HG03571 (cell line): Measurements from ENCODE around the gene HPS3.
"Not testable (repeated sequence)": the region's sequence is repeated elsewhere in the genome, so short reads cannot be mapped to it uniquely, and the experiment has no call there.

ENCODE experiments used
- ATAC-seq: cut with Tn5 transposase; IDR thresholded peaks from one replicate; pipeline ENCODE4 v1.9.1; 2021; ENCODE audit not compliant: unreplicated experiment

The HPS3 gene

DNA sequence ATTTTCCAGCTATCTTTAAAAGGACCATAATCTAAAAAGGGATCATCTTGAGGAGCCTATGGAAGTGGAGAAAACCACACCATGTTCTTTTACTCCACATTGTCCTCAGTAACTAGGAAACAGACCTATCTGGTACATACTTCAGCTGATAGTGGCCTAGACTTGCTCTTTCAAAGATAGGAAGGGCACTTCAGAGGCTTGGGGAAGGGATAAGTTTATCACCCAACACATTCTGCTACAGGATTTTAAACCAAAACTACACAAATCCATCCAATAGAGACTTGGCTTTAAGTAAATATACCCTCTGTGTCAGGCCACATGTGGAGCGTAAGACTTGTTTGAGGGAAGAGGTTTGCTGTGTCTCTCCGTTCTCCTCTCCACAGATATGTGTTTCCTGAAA, 56.8 kb downstream of the HPS3 start:
- no peak for ATAC-seq

DNA sequence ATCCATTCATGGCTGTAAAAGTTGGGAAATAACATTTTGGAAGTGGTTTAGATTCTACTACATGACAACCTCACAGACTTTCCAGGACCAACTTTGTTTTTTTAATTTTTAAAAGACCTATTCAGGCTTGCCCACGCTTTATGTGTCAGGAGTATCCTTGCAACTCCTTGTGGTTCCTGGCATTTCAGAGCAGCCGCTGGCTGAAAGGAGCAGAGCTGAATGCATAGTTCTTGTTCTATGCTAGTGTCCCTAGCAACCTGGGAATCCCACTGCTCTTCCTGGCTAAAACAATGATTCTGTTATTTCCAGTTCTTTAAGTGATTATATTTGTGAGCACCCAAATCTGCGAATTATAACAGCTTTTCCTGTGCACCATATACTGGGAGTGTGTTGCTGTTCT, 57.3 kb downstream of the HPS3 start:
- no peak for ATAC-seq

DNA sequence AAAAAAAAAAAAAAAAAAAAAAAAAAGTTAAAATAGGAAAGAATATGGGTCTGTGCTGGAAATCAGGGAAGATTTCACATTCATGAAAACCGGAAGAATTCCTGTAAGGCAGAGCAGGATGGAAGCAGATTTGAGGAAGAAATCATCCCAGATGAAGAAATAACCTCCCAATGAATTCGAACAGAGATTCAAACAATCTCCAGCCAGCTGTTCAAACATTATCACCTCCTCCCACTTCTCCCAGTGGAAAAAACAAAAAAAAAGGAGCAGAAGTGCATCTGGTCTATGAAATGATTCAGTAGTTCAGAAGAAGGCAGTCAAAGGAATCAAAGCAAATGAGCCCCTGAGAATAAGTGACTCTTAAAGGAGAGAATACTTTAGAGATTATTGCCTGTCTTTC, 59.1 kb downstream of the HPS3 start:
- no peak for ATAC-seq

DNA sequence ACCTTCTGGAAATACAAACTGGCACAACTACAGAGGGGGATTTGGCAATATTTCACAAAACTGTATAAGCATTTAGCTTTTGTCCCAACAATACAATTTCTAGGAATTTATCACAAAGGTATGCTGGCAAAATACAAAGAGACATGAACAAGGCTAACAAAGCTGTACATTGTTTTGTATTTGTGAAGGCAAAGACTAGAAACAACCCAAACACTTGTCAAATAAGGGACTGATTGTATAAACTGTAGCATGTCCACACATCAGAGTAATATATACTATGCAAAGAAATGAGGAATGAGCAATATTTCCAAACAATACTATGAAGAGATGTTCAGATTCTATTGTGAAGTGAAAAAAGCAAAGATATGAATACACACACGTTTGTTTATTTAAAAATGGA, 65.8 kb downstream of the HPS3 start:
- ATAC-seq, result no peak

DNA sequence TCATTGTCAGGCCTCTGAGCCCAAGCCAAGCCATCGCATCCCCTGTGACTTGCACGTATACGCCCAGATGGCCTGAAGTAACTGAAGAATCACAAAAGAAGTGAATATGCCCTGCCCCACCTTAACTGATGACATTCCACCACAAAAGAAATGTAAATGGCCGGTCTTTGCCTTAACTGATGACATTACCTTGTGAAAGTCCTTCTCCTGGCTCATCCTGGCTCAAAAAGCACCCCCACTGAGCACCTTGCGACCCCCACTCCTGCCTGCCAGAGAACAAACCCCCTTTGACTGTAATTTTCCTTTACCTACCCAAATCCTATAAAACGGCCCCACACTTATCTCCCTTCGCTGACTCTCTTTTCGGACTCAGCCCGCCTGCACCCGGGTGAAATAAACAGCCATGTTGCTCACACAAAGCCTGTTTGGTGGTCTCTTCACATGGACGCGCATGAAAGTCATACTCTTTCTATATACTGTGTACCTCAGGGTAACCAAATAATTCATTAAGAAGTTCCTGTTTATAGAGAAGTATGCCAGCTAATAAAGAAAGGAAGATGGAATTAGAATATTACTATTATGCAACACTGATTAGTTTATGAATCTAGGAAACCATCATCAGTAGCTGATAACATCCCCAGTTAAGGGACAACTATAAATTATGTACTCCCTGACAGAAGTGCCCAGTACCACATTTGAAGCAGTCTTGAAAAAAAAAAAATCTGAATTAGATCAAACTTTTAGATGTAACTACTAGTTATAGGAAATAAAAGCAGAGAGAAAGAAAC, 67.6 kb downstream of the HPS3 start:
- ATAC-seq, result not testable (repeated sequence)

DNA sequence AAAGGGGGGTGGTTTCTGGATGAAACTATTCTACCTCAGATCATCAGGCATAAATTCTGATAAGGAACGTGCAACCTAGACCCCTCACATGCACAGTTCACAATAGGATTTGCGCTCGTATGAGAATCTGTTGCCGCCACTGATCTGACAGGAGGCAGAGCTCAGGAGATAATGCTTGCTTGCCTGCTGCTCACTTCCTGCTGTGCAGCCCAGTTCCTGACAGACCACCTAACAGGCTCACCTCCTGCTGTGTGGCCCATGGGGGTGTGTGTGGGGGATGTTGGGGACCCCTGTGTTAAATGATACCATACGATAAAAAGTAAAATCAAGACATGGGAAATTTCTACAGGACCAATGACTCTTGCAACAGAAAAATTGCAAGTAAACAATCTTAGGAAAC, 68.2 kb downstream of the HPS3 start:
- no peak for ATAC-seq

DNA sequence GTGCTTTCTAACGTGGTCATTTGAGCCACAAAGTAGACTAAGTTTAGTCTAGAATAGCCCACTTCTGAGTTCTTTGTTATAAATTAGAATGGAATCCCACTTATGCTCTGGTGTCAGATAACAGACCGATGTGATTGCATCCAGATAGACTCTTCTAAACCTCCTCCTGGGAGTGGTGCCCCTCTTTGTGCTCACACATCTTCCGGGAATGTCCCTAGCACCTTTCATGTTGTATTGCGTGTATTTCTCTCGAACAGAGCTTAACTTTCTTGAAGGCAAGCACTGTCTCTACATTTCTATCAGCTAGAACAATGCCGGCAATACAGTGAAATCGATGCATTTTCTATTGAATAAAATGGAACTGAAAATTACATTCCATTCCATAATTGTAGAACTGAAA, 69.2 kb downstream of the HPS3 start:
- ATAC-seq, result no peak

DNA sequence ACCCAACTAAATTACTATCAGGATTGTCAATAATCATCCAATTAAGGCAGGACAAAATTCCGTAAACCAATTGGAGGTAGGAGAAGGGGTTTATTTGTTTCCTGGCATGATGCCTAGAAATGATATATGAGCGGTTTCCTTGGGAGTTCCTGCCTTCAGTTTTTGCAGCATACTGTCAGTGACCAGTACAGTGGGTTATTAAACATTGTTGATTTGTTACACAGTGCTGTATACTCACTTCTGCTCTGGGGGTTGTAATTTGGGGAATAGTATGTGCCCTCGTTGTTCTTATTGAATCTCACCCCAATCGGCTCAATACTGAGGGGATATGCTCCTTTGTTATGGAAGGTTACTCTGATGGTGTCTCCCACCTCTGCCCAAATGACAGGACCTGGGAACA, 70.0 kb downstream of the HPS3 start:
- no peak for ATAC-seq

DNA sequence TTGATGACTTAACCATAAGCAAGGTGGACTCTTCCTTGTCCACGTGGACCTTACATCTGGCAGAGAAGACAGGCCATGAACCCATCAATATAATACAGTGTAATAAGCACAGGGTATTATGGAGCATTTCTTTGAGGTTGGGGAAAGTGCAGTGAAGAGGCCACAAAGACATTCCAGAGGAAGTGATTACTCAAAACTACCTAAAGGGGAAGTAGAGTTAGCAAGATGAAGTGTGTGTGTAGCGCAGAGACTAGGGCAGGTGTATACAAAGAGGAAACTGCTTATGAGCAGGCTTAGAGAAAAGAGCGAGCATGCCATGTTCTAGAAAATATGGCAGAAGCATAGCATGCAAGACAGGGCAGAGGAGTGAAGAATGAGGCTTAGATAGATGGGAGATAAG, 74.3 kb downstream of the HPS3 start:
- ATAC-seq, result peak; percentile 98

DNA sequence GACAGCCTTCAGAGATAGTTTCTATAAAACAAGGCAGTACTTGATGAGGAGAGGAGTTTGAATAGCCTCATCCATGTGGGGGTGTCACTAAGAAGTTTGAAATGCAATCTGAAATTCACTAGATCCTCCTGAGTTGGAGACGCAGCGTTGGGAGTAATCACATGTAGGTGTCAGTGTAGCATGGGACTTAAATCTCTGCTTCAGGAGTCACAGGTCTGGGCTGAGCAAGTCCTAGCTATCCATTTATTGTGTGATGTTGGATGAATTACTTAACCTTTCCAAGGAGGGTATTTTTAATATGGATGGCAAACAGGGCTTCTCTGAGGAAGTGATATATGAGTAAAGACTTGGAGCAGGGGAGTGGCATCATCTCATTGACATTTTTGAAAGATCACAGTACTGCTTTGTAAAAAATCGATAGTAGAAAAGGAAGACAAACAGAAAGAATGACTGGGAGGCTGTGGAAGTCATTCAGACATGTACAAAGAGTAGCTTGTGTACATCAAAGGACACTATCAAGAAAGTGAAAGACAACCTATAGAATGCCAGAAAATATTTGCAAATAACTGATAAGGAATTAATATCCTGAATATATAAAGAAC, 75.1 kb downstream of the HPS3 start:
- ATAC-seq, result no peak

DNA sequence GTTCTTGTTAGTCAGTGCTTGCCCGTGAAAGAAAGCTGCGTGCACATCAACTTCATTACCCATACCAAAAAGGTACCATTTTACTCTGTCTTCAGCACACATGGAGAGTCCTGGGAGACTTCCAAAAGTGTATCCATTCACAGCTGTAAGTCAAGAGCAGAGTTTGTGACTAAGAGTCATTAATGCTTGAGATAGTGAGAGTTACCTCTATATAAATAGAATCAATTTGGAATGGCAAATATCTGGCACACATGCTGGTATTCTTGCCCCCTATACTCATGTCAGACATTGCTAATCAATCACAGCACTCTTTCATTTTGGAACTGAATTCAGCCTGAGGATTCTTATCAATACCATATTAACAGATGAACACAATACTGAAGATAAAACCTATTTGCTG, 78.0 kb downstream of the HPS3 start:
- ATAC-seq, result no peak

DNA sequence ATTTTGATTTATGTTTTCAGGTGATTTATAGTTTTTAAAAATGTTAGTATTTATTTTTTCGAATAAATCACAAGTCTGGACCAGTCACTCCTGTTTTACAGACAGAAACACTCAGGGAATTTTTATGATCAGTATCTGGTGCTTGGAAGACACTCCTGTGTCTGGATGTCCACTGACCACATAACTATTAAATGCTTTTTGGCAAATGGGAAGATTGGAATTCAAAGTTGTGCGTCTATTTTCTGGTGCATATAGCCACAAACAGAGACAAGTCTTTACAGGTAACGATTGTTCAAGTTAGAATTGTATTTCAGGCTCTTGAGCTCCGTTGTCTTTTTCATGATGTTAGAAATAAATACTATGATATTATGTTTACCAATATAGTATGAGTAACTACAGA, 80.0 kb downstream of the HPS3 start:
- no peak for ATAC-seq

DNA sequence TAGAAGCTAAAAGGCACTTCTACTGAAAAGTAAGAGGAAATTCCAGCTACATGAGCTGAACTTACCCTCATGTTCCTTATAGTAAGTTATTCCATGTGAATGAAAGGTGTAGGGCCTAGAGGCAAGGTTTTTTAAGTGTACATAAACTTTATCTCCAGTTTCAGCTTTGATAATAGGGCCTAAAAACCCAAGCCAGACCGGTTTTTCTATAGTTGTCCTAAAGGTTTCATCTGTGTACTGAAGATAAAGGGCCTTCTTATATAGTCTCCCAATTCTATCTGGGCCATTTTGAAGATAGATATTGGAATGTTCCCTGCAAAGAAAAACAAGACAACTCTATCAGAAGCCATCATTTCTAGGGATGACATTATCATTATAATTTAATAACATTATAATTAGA, 82.9 kb downstream of the HPS3 start:
- ATAC-seq, result no peak

DNA sequence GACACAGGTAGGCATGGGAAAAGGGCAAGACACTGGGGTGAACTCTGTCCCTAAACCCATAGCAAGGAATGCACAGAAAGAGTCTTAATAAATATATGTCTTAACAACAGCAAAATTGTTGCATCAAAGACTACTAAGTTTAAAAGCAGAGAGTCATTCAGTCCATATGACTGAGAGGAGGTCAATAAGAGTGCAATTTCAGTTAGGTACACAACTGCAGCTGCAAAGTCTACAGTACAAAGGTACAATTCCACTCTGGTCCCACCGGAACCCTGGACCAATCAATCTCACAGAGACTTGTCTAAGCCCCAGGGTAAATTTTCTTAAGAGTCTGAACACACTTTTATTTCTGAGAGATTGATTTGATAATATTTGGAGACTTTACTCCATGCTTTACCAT, 85.3 kb downstream of the HPS3 start:
- ATAC-seq, result no peak

DNA sequence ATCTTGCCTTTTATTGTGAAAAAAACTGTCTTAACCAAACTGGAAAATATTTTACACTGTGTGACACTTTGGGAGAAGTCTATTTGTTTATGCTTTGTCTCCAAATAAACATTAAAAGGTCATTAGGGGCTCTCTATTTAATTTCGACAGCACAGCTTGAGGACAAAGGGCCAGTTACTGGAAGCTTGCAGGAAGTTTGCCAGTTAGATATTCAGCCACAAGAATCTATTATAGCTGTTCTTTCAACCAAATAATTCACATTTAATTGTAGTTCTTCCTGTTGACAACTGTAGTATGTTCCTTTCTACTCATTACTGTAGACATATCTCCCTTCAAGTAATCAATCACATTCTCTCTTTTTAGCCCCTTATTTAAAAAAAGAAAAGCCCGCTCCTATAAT, 86.1 kb downstream of the HPS3 start:
- ATAC-seq, result no peak

DNA sequence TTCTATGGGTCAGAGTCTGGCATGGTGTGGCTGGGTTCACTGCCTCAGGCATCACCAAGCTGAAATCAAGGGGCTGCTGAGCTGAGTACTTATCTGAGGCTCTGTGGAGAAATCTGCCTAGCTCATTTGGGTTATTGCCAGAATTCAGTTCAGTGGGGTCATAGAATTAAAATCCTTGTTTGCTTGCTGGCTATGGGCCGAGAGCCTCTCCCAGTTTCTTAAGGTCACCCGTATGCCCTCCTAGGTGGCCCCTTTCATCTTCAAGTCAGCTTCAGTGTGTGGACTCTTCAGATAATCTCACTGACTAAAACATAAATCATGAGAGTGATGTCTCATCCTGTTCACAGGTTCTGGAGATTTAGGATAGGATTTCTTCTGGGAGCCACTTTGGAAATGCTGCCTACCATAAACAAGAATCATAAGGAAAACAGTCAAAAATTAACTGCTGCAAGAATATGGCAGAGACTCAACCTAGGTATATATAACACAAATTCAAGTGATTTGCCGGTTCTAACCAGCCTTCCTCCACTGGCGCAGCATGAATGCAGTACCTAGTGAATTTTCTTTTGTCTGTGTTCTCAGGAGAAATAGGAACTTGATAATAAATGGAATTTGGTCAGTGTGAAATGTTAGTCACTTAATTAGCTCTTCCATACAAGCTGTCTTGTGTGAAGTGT, 86.9 kb downstream of the HPS3 start:
- ATAC-seq, result no peak

DNA sequence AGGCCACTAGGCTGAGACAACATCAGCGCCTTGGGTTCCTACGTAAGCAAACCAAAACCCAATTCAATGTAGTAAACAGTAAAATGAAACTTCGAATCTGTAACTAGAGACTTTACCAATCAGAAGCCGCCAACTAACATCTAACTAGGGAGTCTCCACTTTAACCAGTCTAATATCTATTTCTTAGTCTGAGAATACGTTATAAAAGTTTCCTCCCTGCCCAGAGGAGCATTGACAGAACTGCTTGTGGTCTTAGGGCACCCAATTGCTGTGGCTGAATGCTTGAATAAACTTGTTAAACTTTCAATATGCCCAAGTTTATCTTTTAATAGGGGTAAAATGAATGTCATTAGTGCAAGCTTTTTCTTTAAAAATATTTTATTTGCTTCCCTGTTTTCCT, 87.9 kb downstream of the HPS3 start:
- ATAC-seq, result no peak

DNA sequence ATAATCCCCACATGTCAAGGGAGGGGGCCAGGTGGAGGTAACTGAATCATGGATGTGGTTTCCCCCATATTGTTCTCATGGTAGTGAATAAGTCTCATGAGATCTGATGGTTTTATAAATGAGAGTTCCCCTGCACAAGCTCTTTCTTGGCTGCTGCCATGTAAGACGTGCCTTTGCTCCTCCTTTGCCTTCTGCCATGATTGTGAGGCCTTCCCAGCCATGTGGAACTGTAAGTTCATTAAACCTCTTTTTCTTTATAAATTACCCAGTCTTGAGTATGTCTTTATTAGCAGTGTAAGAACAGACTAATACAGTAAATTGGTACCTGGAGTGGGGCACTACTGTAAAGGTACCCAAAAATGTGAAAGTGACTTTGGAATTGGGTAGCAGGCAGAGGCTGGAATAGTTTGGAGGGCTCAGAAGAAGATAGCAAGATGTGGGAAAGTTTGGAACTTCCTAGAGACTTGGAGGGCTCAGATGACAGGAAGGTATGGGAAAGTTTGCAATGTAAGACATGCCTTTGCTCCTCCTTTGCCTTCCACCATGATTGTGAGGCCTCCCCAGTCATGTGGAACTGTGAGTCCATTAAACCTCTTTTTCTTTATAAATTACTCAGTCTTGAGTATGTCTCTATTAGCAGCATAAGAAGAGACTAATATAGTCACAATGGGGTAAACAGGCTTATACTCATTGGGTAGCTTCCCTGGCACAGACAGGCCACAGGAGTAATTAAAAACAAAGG, 90.1 kb downstream of the HPS3 start:
- not testable (repeated sequence) for ATAC-seq

DNA sequence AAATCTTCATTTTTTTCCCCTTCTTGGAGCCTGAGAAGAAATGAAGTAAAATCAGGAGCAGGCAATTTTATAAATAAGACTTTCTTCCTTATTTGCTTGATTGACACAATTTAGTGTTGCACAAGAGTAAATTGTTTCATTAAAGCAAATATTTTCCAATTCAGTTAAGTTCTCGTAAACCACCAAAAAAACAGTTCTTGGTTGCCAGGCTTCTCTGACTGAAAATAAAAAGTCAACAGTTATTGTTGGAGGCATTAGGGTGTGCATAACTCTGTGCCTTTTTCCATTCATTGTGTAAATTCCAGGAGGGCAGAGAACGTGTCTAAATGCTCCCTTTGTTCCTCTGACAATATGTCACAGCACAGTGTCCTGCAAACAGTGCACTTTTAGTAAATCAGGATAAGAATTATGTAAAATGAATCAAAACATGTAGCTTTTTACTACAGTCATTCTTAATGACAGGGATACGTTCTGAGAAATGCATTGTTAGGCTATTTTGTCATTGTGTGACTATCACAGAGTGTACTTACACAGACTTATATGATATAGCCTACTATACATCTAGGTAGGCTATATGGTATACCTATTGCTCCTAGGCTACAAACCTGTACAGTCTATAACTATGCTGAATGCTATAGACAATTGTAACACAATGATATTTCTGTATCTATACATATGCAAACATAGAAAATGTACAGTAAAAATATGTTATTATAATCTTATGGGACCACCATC, 92.5 kb downstream of the HPS3 start, which contains the start of gene CP:
Gene CP (minus strand): TSS at position 47 of the 735 bp plus-strand sequence. CDS start 37 bp downstream, at position 10.
- ATAC-seq, result no peak
